HepG2 (cell line): ENCODE measurements around the gene MAIP1. TPM values are rescaled to one million over a fixed set of nuclear protein-coding genes. Genes with fewer than 3 reads are reported as not detected.

Experiments used
- FOSL1 ChIP-seq: sonication (generic); formaldehyde crosslinking; IDR thresholded peaks from 2 replicates; pipeline ENCODE4 v1.9.0; 2021; ENCODE audit warnings: missing genetic modification reagents, borderline replicate concordance
- NR2F6 ChIP-seq, 2 experiments: IDR thresholded peaks; 2 replicates each; pipeline ENCODE4 v1.6.1; 2016; ENCODE audit warnings: antibody characterized with exemption in 1 of 2, mild to moderate bottlenecking in 1 of 2
- PCBP2 ChIP-seq: fragments of 200-400 bp; formaldehyde crosslinking; optimal IDR thresholded peaks from 2 replicates; pipeline ENCODE3; 2018; ENCODE audit warnings: low read length, low read depth; ENCODE audit not compliant: poor library complexity, severe bottlenecking
- RXRA ChIP-seq: sonication (generic); formaldehyde crosslinking; IDR thresholded peaks from 2 replicates; pipeline ENCODE4 v1.5.1; 2020; ENCODE audit warnings: missing genetic modification reagents
- TBL1XR1 ChIP-seq: fragments of 150-350 bp; IDR thresholded peaks from 2 replicates; pipeline ENCODE4 v1.6.1; 2014; ENCODE audit warnings: borderline replicate concordance, low read length; ENCODE audit not compliant: partially characterized antibody
- THYN1 ChIP-seq: sonication (generic); formaldehyde crosslinking; IDR thresholded peaks from 2 replicates; pipeline ENCODE4 v1.8.1; 2023; ENCODE audit warnings: low read depth, mild to moderate bottlenecking, moderate library complexity, missing genetic modification reagents, borderline replicate concordance
- U2AF1 ChIP-seq: fragments of 200-400 bp; formaldehyde crosslinking; optimal IDR thresholded peaks from 2 replicates; pipeline ENCODE3; 2017; ENCODE audit warnings: mild to moderate bottlenecking, low read depth, low read length
- ZFP90 ChIP-seq: sonication (generic); formaldehyde crosslinking; IDR thresholded peaks from 2 replicates; pipeline ENCODE4 v1.8.0; 2022; ENCODE audit warnings: missing genetic modification reagents, mild to moderate bottlenecking, inconsistent platforms, borderline replicate concordance
- ZMYM2 ChIP-seq: sonication (generic); formaldehyde crosslinking; IDR thresholded peaks from 2 replicates; pipeline ENCODE4 v1.8.0; 2022; ENCODE audit warnings: mild to moderate bottlenecking, missing genetic modification reagents
- ZNF430 ChIP-seq: sonication (generic); formaldehyde crosslinking; IDR thresholded peaks from 2 replicates; pipeline ENCODE4 v1.9.0; 2021; ENCODE audit warnings: mild to moderate bottlenecking, missing genetic modification reagents
- ZNF496 ChIP-seq: sonication (generic); formaldehyde crosslinking; IDR thresholded peaks from 2 replicates; pipeline ENCODE4 v1.8.1; 2023; ENCODE audit warnings: mild to moderate bottlenecking, moderate library complexity, missing genetic modification reagents; ENCODE audit not compliant: insufficient replicate concordance
- ZNF567 ChIP-seq: sonication (generic); formaldehyde crosslinking; IDR thresholded peaks from 2 replicates; pipeline ENCODE4 v1.8.1; 2023; ENCODE audit warnings: mild to moderate bottlenecking, missing genetic modification reagents, borderline replicate concordance
- ZNF660 ChIP-seq: sonication (generic); formaldehyde crosslinking; IDR thresholded peaks from 2 replicates; pipeline ENCODE4 v1.5.1; 2020; ENCODE audit warnings: mild to moderate bottlenecking, low read depth, missing genetic modification reagents, borderline replicate concordance
- ZNF891 ChIP-seq: sonication (generic); formaldehyde crosslinking; IDR thresholded peaks from 2 replicates; pipeline ENCODE4 v1.5.0; 2020; ENCODE audit warnings: mild to moderate bottlenecking, missing genetic modification reagents
- ZSCAN9 ChIP-seq: IDR thresholded peaks from 2 replicates; pipeline ENCODE4 v1.6.1; 2016; ENCODE audit warnings: borderline replicate concordance
- polyA plus RNA-seq, 8 experiments: library from polyadenylated mRNA; depleted of rRNA in 3 of 8; stranded (reverse) in 7 of 8; unstranded in 1 of 8; fragments of >200 nt; fragmentation: Illumina TruSeq in 4 of 8; extraction: Trizol in 4 of 8; gene quantifications; 2 replicates each; pipeline versions ENCODE4 v1.2.1 to v1.2.3, GENCODE V29; 2011 to 2016; ENCODE audit warnings: low read depth in 4 of 8, missing spikeins in 1 of 8, mixed read lengths in 1 of 8; ENCODE audit not compliant: insufficient read depth in 1 of 8
- total RNA-seq, 5 experiments: library from RNA; depleted of rRNA; stranded (reverse); fragments of >200 nt; fragmentation: Illumina TruSeq; extraction: Trizol; gene quantifications; 2 replicates each; pipeline ENCODE4 v1.2.3, GENCODE V29; 2016; ENCODE audit warnings: low read depth in 1 of 5
- TF ChIP-seq, protein P1 (sequence below): sonication (generic); formaldehyde crosslinking; IDR thresholded peaks from 2 replicates; pipeline ENCODE4 v1.9.0; 2021; ENCODE audit warnings: missing genetic modification reagents, borderline replicate concordance
- TF ChIP-seq, protein P2 (sequence below): sonication (generic); formaldehyde crosslinking; IDR thresholded peaks from 2 replicates; pipeline ENCODE4 v1.4.0; 2020; ENCODE audit warnings: mild to moderate bottlenecking, missing genetic modification reagents
- TF ChIP-seq, protein P3 (sequence below): sonication (generic); formaldehyde crosslinking; IDR thresholded peaks from 2 replicates; pipeline ENCODE4 v1.4.0; 2020; ENCODE audit warnings: mild to moderate bottlenecking, low read depth, missing genetic modification reagents
- TF ChIP-seq, protein P4 (sequence below): sonication (generic); formaldehyde crosslinking; conservative IDR thresholded peaks from 2 replicates; pipeline ENCODE4 v1.8.0; 2022; ENCODE audit warnings: mild to moderate bottlenecking, moderate library complexity, missing genetic modification reagents

MAIP1 gene
- total and polyA plus RNA-seq, 2 of the 13 experiments (the other 11 are each of a cell fraction or from before 2014, with no cell fraction given), result 22.3 to 72.9 TPM

DNA sequence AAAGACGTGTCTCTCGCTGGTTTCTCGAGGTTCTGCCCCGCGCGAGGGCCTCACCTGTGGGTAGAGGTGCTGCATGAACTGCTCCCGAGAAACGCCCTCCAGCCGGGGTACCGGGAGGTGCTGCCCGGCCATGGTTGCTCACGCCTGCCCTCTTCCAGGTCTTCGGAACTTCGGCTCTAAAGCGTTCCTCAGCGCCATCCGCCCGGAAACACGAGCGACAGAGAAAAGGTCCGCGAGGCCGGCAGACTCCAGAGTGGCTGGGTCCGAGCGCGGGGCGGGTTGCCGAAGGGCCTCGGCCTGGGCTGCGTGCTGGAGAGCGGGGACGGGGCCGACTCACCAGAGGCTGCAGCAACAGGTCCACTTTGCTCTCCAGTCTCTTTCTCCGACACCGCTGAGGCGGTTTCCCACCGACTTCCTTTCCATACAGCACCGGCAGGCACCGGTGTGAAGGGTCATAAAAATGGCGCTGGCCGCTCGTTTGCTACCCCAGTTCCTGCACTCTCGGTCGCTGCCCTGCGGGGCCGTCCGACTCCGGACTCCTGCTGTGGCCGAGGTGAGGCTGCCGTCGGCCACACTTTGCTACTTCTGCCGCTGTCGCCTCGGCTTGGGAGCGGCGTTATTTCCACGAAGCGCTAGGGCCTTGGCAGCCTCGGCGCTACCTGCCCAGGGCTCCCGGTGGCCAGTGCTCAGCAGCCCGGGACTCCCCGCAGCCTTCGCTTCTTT lies at the start of gene MAIP1, which contains the start of gene TYW5 (continued):
- TF ChIP-seq, protein P1, sequence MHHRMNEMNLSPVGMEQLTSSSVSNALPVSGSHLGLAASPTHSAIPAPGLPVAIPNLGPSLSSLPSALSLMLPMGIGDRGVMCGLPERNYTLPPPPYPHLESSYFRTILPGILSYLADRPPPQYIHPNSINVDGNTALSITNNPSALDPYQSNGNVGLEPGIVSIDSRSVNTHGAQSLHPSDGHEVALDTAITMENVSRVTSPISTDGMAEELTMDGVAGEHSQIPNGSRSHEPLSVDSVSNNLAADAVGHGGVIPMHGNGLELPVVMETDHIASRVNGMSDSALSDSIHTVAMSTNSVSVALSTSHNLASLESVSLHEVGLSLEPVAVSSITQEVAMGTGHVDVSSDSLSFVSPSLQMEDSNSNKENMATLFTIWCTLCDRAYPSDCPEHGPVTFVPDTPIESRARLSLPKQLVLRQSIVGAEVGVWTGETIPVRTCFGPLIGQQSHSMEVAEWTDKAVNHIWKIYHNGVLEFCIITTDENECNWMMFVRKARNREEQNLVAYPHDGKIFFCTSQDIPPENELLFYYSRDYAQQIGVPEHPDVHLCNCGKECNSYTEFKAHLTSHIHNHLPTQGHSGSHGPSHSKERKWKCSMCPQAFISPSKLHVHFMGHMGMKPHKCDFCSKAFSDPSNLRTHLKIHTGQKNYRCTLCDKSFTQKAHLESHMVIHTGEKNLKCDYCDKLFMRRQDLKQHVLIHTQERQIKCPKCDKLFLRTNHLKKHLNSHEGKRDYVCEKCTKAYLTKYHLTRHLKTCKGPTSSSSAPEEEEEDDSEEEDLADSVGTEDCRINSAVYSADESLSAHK (CRISPR knock-in tag), result no peak; the same call in 1 of the 2 replicates
- no peak for TF ChIP-seq ZNF496 (CRISPR knock-in tag)
- peak; percentile 55; the same call in 1 of the 2 replicates for TF ChIP-seq ZNF660
- TF ChIP-seq, protein P2, sequence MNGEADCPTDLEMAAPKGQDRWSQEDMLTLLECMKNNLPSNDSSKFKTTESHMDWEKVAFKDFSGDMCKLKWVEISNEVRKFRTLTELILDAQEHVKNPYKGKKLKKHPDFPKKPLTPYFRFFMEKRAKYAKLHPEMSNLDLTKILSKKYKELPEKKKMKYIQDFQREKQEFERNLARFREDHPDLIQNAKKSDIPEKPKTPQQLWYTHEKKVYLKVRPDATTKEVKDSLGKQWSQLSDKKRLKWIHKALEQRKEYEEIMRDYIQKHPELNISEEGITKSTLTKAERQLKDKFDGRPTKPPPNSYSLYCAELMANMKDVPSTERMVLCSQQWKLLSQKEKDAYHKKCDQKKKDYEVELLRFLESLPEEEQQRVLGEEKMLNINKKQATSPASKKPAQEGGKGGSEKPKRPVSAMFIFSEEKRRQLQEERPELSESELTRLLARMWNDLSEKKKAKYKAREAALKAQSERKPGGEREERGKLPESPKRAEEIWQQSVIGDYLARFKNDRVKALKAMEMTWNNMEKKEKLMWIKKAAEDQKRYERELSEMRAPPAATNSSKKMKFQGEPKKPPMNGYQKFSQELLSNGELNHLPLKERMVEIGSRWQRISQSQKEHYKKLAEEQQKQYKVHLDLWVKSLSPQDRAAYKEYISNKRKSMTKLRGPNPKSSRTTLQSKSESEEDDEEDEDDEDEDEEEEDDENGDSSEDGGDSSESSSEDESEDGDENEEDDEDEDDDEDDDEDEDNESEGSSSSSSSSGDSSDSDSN (CRISPR knock-in tag), result peak; percentile 100
- peak; percentile 63; the same call in 1 of the 2 replicates for TF ChIP-seq ZNF567
- peak; percentile 87; the same call in 1 of the 2 replicates for TF ChIP-seq ZNF430
- peak; percentile 84 for TF ChIP-seq ZMYM2
- no peak for TF ChIP-seq FOSL1 (CRISPR knock-in tag)
- peak; percentile 67 for TF ChIP-seq ZSCAN9 (CRISPR knock-in tag)
- TF ChIP-seq RXRA (CRISPR knock-in tag), result peak; percentile 94
- peak; percentile 89 for TF ChIP-seq NR2F6 (IDR thresholded peaks at IDR 0.05)
- peak; percentile 94; the same call in 1 of the 2 replicates for TF ChIP-seq NR2F6 (CRISPR knock-in tag; IDR thresholded peaks at IDR 0.05)
- peak; percentile 93; the same call in 1 of the 2 replicates for TF ChIP-seq THYN1
- peak; percentile 74 for TF ChIP-seq TBL1XR1
- TF ChIP-seq, protein P3, sequence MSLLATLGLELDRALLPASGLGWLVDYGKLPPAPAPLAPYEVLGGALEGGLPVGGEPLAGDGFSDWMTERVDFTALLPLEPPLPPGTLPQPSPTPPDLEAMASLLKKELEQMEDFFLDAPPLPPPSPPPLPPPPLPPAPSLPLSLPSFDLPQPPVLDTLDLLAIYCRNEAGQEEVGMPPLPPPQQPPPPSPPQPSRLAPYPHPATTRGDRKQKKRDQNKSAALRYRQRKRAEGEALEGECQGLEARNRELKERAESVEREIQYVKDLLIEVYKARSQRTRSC (CRISPR knock-in tag), result no peak; the same call in 1 of the 2 replicates
- peak; percentile 84 for TF ChIP-seq ZFP90 (CRISPR knock-in tag)
- TF ChIP-seq, protein P4, sequence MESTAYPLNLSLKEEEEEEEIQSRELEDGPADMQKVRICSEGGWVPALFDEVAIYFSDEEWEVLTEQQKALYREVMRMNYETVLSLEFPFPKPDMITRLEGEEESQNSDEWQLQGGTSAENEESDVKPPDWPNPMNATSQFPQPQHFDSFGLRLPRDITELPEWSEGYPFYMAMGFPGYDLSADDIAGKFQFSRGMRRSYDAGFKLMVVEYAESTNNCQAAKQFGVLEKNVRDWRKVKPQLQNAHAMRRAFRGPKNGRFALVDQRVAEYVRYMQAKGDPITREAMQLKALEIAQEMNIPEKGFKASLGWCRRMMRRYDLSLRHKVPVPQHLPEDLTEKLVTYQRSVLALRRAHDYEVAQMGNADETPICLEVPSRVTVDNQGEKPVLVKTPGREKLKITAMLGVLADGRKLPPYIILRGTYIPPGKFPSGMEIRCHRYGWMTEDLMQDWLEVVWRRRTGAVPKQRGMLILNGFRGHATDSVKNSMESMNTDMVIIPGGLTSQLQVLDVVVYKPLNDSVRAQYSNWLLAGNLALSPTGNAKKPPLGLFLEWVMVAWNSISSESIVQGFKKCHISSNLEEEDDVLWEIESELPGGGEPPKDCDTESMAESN, result peak; percentile 96
- TF ChIP-seq U2AF1, result peak; percentile 99
- TF ChIP-seq ZNF891 (CRISPR knock-in tag), result peak; percentile 90; the same call in 1 of the 2 replicates
- TF ChIP-seq PCBP2, result peak; percentile 64
